H54 (cell line): ENCODE data around the gene CTDNEP1.
A peak's percentile ranks its signal among the peaks of the same experiment; 100 is the strongest.

ENCODE experiments used
- DNase-seq: peaks from one replicate; pipeline ENCODE4 v3.0.0; 2011; ENCODE audit warnings: low spot score, mixed read lengths; ENCODE audit not compliant: insufficient read length
- FAIRE-seq: peaks from 3 replicates; lab custom pipeline; 2011; peaks lifted over from hg19 to GRCh38; lab: Jason Lieb, UNC
- POLR2A ChIP-seq: IDR thresholded peaks from 2 replicates; pipeline ENCODE4 v1.6.1; 2011; ENCODE audit warnings: low read depth, mild to moderate bottlenecking, low read length

The CTDNEP1 gene

DNA sequence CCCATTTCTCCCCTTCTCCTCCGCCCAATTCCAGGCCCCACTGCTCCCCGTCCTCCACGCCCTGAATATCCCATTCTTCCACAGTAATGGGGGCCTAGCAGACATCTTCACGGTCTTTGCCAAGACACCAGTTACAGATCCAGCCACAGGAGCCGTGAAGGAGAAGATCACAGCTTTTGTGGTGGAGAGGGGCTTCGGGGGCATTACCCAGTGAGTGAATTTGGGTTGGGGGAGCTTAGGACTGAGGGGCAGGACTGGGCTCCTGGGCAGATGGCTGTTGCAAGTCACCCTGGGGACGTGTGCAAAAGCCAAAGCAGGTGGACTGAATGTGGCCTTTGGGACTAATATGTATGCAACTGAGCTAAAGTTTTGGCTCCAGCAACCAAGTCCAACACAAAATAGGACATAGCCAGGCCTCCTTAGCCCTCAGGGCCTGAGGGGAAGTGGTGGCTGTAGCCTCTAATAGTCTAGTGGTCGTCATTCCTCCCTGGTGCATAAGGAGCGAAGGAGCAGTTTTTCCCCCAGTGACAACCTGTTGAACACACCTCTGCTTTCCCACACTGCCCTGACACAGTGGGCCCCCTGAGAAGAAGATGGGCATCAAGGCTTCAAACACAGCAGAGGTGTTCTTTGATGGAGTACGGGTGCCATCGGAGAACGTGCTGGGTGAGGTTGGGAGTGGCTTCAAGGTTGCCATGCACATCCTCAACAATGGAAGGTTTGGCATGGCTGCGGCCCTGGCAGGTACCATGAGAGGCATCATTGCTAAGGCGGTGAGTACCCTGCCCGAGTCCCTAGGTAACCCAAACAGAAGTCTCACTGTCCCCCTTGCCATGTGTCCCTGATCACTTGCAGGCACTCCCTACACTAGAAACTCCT is 29.2 kb downstream of the CTDNEP1 start:
- TF ChIP-seq POLR2A = no peak
- DNase-seq (no peak), FAIRE-seq (no peak)

DNA sequence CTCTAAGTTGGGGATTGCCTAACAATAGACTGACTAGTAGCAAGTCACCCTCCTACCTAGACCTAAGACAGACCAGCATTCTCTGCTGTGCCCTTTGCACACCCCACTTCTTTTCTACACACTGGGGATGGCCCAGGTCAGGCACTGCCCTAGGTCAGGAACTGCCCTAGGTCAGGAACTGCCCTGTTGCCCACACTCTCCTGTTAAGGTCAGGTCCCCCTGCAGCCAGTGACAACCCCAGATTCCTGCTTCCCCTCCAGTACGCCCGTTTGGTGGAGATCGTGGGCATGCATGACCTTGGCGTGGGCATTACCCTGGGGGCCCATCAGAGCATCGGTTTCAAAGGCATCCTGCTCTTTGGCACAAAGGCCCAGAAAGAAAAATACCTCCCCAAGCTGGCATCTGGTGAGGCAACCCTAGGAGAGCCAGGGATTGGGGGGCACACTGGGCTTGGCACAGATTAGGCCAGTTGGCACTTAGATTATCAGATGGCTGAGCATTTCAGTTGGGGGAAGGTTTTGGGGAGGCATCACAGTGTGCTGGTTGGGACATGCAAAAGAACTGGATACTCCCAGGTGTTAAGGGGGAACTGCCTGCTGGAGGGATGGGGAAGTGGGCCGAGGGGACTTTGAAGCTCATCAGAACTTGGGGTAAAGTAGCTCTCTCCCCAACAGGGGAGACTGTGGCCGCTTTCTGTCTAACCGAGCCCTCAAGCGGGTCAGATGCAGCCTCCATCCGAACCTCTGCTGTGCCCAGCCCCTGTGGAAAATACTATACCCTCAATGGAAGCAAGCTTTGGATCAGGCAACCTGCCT is 30.0 kb downstream of the CTDNEP1 start:
- DNase-seq (no peak), FAIRE-seq (no peak)
- no peak for TF ChIP-seq POLR2A

DNA sequence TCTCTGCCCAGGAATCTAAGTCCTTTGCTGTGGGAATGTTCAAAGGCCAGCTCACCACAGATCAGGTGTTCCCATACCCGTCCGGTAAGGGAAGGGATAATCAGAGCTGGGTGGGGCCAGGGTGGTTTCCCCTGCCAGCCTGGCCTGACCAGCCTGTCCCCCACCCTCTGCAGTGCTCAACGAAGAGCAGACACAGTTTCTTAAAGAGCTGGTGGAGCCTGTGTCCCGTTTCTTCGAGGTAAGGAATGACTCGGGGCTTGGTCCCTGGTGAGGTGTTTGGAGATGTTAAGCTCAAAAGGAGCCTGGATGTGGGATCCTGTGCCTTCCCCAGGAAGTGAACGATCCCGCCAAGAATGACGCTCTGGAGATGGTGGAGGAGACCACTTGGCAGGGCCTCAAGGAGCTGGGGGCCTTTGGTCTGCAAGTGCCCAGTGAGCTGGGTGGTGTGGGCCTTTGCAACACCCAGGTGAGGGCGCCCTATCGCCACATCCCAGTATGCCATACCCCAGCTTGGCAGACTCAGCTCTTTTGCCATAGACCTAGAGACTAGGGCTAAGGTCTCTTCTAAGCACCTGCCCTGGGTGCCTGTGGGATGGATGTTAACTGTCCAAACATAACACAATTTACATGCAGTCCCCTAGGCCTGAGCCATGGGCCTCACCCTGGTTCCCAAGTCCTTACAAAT is 30.8 kb downstream of the CTDNEP1 start:
- FAIRE-seq (no peak), DNase-seq (no peak)
- no peak for TF ChIP-seq POLR2A

DNA sequence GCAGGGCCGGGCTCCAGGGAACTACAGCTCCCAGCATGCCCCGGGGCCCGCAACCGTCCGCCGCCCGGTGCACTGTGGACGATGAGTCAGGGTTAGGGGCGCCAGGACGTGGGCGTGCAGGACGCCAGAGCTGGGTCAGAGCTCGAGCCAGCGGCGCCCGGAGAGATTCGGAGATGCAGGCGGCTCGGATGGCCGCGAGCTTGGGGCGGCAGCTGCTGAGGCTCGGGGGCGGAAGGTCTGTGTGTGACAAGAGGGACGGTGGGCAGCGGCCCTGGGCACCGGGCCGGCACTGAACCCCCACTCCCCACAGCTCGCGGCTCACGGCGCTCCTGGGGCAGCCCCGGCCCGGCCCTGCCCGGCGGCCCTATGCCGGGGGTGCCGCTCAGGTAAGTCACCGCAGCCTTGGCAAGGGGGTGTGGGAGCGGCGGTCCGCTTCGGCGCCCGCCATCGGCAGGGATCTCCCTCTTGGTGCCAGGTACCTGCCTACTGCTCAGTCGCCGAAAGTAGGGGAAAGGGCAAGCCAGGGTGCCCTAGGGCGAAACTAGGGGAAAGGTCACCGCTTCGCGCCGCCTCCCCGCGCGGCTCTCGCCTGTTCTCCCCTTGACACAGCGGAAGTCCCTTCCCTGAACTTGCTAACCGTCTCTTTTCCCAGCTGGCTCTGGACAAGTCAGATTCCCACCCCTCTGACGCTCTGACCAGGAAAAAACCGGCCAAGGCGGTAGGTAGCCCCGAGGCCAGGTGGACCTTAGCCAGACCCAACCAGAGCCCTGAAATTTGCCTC is 31.5 kb downstream of the CTDNEP1 start, which contains the start of the genes ACADVL and DLG4:
Gene ACADVL (plus strand): TSS at position 127 of the 781 bp plus-strand sequence. CDS start 47 bp downstream, at position 174.
Gene DLG4 (minus strand): TSS at position 25 of the 781 bp plus-strand sequence.
- FAIRE-seq = no peak
- peak; percentile 94 for TF ChIP-seq POLR2A
- DNase-seq = peak; percentile 86

DNA sequence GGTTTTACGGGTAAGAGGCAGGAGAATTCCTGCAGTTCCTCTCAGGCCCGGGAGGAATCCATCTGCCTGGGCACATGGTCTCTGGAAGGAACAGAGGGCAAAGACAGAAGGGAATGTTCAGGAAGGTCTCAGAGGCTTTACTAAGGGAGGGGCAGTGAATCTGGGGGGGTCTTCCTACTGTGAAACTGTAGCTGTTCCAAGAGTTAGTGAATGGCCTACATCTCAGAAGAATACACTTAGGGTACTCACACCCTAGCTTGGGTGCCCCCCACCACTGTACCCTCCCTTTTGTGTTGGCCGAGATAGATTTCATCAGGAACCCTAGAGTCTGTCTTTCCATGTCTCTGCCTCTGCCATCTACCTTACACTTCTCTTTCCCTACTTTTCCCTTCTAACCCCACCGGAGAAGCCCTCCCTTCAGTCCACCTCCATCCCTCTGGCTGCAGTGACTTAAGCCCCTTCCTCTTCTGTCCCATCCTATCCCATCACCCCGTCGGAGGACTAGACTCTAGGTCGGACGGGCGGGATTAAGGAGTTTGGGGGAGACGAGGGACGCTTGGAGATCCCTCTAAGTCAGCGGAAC is 32.2 kb downstream of the CTDNEP1 start:
- no peak for FAIRE-seq
- no peak for DNase-seq
- no peak for TF ChIP-seq POLR2A

DNA sequence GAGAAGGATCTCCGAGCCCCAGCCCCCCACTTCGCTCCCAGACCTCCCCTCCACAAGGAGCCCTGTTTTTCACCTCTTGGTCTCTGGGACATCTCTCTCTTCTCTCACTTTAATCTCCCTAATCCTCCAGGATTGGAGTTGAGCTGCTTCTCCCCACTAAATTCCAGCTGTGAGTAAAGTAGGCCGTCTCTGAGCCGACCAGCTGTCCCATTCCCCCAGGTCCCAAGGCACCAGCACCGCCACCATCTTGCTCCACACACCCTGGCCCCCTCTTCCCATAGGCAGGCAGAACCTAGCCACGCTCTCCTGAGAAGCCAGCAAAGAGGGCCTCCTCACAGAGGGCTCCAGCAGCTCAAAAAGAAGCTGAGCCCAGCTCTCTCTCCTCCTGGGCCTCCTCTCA is 32.8 kb downstream of the CTDNEP1 start:
- TF ChIP-seq POLR2A = no peak
- FAIRE-seq = no peak
- no peak for DNase-seq

DNA sequence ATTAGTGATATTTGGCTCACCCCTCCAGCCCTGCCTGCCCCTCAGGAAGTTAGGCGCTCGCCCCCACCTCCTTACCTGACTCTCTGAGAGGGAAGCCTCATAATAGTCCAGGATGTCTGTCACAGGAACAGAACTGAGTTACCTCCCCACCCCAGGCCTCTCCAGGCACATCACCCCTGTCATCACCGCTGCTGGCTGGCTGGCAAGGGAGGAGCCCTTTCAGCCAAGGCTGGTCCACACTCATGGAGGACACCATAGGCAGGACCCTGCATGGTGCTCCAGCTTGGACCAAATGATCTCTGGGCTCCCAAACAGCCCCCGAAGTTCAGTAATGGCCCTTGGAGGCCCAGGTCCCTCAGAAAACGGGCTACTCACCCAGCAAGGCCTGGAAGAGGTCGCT is 33.4 kb downstream of the CTDNEP1 start:
- DNase-seq = no peak
- no peak for TF ChIP-seq POLR2A
- FAIRE-seq = no peak

DNA sequence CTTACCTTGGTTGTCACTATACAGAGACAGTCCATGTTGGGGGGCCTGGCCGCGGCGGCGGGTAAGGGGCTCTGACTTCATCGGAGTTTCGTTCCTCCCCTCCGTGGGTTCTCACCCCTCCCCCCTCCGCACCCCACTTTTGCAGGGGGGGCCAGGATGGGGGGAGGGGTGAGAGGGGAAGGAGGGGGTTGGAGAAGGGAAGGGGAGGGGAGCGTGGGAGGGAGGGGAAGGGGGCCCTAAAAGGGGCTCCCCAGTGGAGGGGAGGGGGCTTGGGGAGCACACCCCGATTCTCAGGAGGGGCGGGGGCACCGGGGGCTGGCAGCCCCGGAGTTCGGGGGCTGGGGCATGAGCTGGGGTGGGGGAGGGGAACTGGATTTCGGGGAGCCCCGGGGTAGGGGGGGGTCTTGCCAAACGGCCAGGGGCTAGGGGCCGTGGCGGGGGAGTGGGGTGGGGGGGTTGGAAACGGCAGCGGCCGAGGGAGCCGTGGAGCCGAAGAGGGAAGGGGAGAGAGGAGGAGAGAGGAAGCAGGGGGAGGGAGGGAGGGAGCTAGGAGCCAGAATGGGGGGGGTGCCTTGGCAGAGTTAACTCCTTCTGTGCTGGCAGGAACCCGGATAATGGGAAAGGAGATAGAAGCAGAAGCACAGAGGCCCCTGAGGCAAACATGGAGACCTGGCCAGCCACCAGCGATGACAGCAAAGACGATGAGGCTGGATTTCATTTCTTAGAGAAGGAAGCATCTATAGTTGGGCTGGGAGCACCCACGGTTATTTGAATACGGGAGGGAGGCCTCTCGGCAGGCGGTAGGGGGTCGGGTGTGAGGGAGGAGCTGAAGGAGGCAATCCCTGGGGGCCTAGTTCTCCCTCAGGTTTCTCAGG is 34.2 kb downstream of the CTDNEP1 start:
- no peak for FAIRE-seq
- TF ChIP-seq POLR2A = no peak
- peak; percentile 67 for DNase-seq

DNA sequence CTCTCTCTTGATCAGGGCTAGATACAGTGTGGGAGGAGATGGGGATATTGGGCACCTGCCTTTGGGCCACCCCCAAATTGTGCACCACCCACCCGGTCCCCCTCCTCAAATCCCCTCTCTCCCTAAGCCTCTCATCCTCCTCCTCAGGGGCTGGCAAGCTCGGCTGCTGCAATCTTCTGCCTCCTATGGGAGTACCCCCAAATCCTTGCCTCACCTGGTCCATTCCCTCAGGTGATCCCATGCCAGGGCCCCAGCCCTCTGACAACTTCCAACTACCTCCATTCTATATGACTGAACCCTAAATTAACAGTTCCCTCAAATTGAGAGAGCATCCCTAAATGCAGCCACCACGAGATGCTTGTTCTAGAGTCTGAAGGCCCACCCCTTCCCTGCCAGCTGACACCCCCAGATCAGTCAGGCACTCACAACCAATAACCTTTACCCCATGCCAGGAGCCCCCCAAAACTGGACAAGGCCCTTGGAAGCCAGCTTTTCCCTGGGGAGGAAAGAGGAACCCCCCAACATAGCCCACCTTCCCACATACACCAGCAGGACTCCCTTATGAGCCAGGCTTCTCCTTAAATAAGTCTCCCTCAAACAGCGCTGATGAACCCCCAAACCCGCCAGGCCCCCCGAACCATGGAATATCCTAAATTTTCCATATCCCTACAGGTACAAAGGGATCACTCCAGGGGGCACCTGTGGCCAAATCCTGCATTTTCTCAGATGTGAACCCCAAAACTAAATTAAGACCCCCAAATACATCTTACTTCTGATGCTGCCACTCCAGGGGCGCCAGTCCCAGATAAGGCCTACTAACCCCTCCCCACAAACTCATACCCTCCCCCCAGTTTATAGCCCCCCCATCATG is 35.1 kb downstream of the CTDNEP1 start:
- FAIRE-seq = no peak
- no peak for DNase-seq
- no peak for TF ChIP-seq POLR2A

DNA sequence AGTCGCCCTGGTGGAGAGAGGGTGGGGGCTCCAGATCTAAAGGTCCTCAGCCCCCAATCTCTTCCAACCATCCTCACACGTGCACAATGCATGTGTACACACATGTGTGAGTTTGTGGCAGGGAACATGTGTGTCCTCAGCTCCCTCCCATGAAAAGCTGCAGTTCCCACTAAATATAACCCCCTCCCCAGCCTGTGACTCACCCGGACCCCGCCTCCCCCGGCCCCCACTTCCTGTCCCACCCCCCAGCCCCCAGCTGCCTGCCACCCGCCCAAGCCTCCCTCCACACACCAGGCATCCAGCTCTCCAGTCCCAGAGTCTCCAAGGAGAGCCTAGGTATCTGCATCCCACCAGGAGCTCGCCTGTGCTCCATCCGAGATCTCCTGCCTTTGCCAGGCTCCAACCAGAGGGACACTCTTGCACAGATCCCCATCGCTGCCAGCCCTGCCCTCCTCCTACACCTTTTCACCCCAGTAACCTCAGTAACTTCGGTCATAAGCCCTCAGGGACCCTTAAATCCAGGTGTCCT is 35.8 kb downstream of the CTDNEP1 start:
- no peak for FAIRE-seq
- no peak for DNase-seq
- TF ChIP-seq POLR2A = no peak

DNA sequence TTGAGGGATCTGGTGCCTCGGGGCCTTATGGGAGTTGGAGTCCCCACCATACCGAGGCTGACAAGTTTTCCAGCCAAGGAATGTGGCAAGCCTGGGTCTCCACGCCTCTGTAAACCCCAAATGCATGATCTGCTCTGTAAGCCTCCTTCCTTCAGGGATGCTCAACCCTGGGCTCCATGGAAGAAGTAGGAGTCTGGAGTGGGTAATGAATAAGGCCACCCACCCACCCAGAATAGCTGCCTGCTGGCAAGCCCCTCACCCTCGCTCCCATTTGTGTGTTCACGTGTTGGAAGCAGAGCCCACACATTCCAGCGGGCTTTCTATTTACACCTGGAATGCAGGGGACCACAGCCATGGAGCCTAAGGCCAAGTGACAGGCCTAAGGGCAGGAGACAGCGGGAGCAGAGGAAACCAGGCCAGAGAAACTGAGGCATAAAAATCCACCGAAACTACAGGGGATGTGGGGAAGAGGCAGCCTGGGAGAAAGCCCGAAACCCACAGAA is 36.3 kb downstream of the CTDNEP1 start:
- FAIRE-seq (peak; percentile 77), DNase-seq (no peak)
- no peak for TF ChIP-seq POLR2A
